ENCODE results near the gene CHRM2.

CHRM2 gene

GRCh38 chr7:136957391-136957790 is 88.9 kb downstream of the CHRM2 start:
- DNase-seq (ENCODE audit: low read depth) = no peak

DNA sequence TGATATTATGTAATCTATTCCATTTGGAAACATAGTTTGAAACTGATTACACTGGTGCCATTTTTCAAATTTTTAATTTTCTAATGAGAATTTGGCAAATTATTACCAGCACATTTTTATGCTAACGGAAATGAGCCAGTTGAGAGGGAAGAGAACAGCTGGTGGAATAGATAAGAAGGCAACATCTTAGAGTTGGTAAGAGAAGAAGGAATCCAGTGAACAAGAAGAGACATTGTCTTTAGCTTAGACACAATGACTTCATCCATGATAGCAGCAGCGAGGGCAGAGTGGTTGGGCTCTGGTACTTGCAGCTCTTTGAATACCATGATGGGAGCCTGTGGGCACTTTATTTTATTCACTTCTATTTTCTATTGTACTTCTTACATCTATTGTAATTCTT is 89.6 kb downstream of the CHRM2 start:
- no peak for DNase-seq (ENCODE audit: low read depth)

DNA sequence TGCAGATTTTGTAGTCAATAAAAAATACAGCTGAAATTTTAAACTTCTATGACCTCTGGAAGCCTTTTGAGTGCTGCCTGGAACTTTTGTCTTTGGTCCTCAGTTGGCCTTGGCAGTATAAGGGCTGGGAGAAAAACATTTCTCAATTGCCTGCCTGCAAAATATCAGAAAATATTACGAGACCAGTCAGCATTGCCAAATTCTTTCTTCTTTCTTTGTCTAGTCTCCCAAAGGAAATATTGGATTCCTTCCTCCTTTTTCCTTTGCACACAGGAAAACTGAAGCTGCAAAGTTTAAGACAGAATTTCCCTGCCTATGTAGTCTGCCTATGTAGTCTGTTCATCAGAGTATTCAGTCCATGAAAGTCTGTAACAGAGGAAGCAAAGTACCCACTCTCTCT is 95.9 kb downstream of the CHRM2 start:
- DNase-seq (ENCODE audit: low read depth) = no peak

- no peak for DNase-seq (ENCODE audit: low read depth)
Measured at GRCh38 chr7:136966825-136967224, 98.4 kb downstream of the CHRM2 start.

DNA sequence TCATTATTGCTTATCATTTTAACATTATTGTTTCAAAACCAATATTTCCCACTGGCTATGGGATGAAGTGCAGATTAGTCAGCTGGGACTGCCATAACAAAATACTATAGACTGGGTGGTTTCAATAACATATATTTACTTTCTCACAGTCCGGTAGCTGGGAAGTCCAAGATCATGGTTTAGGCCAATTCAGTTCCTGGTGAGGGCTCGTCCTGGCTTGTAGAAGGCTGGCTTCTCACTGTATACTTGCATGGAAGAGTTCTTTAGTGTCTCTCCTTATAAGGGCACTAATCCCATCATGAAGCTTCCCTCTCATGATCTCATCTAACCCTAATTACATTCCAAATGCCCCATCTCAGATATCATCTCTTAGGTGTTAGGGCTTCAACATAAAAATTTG is 101.3 kb downstream of the CHRM2 start:
- no peak for DNase-seq (ENCODE audit: low read depth)

GRCh38 chr7:136971776-136972175 is 103.3 kb downstream of the CHRM2 start:
- DNase-seq (ENCODE audit: low read depth) = no peak

DNA sequence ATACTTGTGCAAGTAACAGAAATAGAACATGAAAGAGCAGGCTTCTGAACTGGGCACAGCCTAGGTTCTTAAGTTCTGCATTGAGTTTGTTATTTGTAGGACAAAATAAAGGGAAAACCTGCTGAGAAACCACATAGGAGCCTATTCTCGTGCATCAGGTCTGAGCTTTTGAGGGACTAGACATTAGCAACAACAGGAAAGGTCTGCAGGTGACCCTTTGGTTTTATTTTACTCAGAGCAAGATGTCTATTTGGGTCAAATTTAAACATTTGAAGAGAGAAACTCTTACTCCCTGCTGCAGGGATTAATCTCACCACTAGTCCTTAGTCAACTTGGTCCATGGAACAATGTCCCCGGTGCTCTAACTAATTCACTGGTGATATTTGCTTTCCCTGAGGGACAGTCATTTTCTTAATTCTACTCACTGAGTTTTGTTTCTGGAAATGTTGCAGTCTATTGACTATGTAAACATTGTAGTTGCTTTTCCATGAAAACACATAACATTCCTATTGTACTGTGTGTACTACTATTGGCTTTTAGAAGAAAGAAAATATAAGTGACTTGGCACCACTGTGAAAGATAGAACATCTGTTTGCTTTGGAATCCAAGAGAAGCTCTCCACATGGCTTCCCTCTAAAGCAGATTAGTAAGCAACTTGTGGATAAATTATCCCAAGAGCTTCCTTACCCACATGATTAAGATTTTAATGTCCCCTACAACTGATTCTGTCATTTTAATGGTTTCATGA is 108.2 kb downstream of the CHRM2 start:
- DNase-seq (ENCODE audit: low read depth) = no peak

DNA sequence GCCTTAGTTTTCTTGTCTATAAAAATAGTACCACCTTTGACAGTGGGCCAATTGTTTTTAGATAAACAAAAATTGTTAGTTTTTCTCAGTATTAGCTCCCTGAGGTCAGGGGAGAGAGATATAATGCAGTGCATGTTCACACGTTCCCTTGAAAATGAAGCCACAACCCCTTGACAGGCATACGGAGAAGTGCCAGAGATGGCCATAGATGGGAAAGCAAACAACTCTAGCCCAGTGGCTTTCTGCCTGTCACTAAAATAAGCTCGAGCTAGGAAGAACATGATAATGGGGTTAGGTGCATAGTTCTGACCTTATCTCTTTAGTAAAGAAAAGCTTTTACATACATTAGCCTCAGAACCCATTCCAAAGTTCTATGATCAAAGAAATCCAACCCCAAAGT is 124.9 kb downstream of the CHRM2 start:
- DNase-seq (ENCODE audit: low read depth) = no peak

DNA sequence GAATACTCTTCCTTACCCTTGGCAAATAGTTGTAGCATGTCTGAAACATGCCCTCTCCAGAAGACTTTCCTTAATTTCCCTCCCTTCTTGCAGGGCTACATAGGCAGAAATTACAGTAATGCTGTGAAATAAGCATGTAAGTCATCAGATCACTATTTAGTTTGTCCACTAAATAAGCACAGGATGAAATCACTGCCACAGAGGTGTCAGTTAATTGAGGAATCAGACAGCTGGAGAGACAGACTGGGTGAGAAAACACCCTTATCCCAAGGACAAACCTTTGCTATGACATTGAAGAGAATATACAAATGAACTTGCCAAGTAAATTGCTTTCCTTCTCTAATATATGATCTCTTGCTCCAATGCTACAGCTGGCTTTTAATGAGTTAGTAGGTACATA is 129.3 kb downstream of the CHRM2 start:
- no peak for DNase-seq (ENCODE audit: low read depth)

GRCh38 chr7:136998495-136998894 is 130.0 kb downstream of the CHRM2 start:
- DNase-seq (ENCODE audit: low read depth) = no peak

GRCh38 chr7:137000621-137001020 is 132.2 kb downstream of the CHRM2 start:
- DNase-seq (ENCODE audit: low read depth) = no peak

DNA sequence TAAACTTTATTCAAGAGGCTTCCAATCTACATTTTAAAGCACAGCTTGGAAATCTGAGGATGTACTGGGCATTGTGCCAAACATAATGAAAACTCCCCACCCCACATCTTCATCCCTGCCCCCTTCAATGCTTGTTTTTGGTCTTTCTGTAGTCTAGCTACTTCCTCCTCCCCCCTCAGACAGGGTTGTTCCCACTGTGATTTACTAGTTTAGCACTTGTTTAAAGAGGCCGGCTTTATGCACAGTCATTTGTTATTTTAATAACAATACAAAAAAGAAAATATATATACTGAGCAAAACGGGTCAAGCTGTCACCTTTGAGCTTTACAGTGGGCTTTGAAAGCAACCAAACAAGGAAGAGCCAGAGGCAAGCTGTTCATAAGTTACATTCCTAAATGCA is 132.6 kb downstream of the CHRM2 start:
- DNase-seq (ENCODE audit: low read depth) = no peak

DNA sequence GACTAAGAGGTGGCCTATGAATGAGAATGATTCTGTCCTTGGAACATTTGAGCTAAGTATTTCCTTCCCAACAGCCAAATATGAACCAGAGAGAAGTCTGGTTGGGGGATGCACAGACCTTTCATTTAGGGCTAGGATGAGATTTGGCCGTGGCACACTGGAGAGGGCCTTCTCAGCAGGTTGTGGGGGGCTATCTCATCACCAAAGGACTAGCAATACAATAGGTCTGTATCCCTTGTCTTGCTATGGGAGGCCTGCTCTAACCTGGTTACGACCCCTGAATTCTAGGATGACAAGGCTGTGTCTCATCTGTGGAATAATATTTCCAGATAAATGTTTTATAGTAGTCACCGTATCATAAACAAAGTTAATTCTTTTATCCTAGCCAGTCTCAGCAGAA is 133.0 kb downstream of the CHRM2 start:
- DNase-seq (ENCODE audit: low read depth) = no peak

DNA sequence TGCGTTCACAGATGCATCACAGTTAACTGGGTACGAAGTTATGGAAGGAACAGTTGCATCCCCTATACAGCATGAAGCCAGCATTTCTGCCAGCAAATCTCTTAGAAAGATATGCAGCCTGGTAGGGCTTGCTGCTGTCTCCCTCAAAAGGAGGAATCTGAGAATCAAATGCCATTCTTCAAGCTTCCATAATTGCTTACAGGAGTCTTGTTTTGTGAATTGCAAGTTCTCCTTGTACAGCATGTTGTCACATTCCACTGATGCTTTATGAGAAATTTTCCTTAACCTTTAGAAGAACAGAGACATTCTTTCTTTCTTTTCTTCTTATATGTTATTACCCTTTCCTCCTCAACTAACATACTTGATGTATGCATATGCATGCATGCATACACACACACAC is 134.6 kb downstream of the CHRM2 start:
- DNase-seq (ENCODE audit: low read depth) = no peak

GRCh38 chr7:137003566-137003965 is 135.1 kb downstream of the CHRM2 start:
- DNase-seq (ENCODE audit: low read depth) = no peak

- no peak for DNase-seq (ENCODE audit: low read depth)
Measured at GRCh38 chr7:137005873-137006272, 137.4 kb downstream of the CHRM2 start.

- DNase-seq (ENCODE audit: low read depth) = no peak
Measured at GRCh38 chr7:137006293-137006692, 137.8 kb downstream of the CHRM2 start.

GRCh38 chr7:137007001-137007694 is 138.7 kb downstream of the CHRM2 start:
- DNase-seq (ENCODE audit: low read depth) = no peak

GRCh38 chr7:137009404-137009803 is 141.0 kb downstream of the CHRM2 start:
- no peak for DNase-seq (ENCODE audit: low read depth)

DNA sequence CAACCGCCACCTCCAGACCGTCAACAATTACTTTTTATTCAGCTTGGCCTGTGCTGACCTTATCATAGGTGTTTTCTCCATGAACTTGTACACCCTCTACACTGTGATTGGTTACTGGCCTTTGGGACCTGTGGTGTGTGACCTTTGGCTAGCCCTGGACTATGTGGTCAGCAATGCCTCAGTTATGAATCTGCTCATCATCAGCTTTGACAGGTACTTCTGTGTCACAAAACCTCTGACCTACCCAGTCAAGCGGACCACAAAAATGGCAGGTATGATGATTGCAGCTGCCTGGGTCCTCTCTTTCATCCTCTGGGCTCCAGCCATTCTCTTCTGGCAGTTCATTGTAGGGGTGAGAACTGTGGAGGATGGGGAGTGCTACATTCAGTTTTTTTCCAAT is 146.6 kb downstream of the CHRM2 start:
- DNase-seq (ENCODE audit: low read depth) = no peak

DNA sequence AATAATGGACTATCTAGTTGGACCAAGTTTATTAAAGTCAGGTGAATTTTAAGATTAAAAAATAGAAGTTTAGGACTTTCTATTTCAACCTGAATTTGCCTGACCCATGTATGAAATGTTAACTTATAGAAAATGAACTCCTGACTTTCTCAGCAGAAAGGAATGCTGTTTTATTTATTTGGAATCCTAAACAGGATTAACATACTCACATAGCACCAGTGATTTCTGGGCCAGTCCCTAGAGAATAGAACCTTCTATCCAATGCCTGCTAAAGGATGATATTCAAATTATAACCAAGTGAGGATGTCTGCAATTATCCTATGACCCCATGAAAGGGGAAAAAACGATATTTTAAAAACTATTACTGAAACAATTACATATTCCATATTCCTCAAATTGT is 148.8 kb downstream of the CHRM2 start:
- DNase-seq (ENCODE audit: low read depth) = no peak

- no peak for DNase-seq (ENCODE audit: low read depth)
Measured at GRCh38 chr7:137018468-137018867, 150.0 kb downstream of the CHRM2 start.

GRCh38 chr7:137020351-137020750 is 151.9 kb downstream of the CHRM2 start:
- DNase-seq (ENCODE audit: low read depth) = no peak
